ENCODE results near the gene JMJD8. TPM values are rescaled to one million over a fixed set of nuclear protein-coding genes. Genes with fewer than 3 reads are reported as not detected.
A peak's percentile ranks its signal among the peaks of the same experiment; 100 is the strongest.

The JMJD8 gene
- total RNA-seq, 4 donors from 2014 or later, result 53.7 to 70.7 (median 62.5) TPM

- intact Hi-C loops (cut with DNase I), result no loop called here
- no peak within 1 kb of the TSS for H3K27ac ChIP-seq
- H3K4me1 ChIP-seq, result peaks cover 10 to 56% (median 25%) of the 10 kb centered on the region in 3 donors
- 3% methylated on average over 17 of the region's 115 CpGs; no CpG with 5 or more reads in 1 of the 2 donors for WGBS, 2 donors
- peaks cover 32 to 100% (median 57%) of the 10 kb centered on the region in 4 donors for H3K27me3 ChIP-seq
- H3K36me3 ChIP-seq, result no peaks in the 10 kb centered on the region
- H3K9me3 ChIP-seq, result no peaks in the 10 kb centered on the region
- DNase-seq, result no peak
- TF ChIP-seq POLR2A (IDR thresholded peaks at IDR 0.05) (no peak), CTCF (IDR thresholded peaks at IDR 0.05) (no peak)
- peak within 1 kb of the TSS in 3 of 4 donors; percentile 6 to 53 (median 41) for H3K4me3 ChIP-seq
Observed at GRCh38 chr16:705431-706188, 21.5 kb upstream of the JMJD8 start, which contains the start of gene FBXL16. Gene FBXL16 (minus strand): TSS chr16:705801. CDS start chr16:697405, 8,396 bp downstream.

- H3K9me3 ChIP-seq, result no peaks in the 10 kb centered on the region
- H3K4me3 ChIP-seq, result peak overlapping the region in 2 of 4 donors; percentile 41 to 53
- peaks cover 8 to 56% (median 27%) of the 10 kb centered on the region in 3 donors for H3K4me1 ChIP-seq
- 3% methylated on average over 8 of the region's 50 CpGs; no CpG with 5 or more reads in 1 of the 2 donors for WGBS, 2 donors
- H3K27me3 ChIP-seq, result peaks cover 32 to 100% (median 56%) of the 10 kb centered on the region in 4 donors
- intact Hi-C loops (cut with DNase I), result no loop called here
- TF ChIP-seq CTCF (IDR thresholded peaks at IDR 0.05), result no peak
- TF ChIP-seq POLR2A (IDR thresholded peaks at IDR 0.05), result no peak
- H3K27ac ChIP-seq, result no peak overlapping the region
- H3K36me3 ChIP-seq, result no peaks in the 10 kb centered on the region
- no peak for DNase-seq
Observed at GRCh38 chr16:704552-705380, 20.6 kb upstream of the JMJD8 start.

DNA sequence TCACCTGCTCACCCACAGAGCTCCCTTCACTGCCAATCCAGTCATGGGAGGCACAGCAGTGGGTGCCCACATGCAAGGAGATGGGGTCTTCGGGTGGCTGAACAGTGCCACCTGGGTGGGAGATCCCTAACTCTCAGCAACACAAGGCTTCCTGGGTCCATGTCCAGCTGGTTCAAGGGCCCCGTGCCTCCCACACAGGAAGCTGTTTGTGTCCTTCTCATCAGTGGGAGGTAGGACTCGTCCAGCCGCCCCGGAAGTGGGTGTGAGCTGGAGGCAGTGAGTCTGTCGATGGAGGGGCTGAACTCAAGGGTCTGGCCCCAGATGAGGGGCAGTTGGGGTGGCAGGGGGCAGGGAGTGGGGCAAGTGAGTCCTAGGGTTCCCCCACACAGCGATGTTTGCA, 19.9 kb upstream of the JMJD8 start:
- peaks cover 32 to 100% (median 52%) of the 10 kb centered on the region in 4 donors for H3K27me3 ChIP-seq
- H3K9me3 ChIP-seq, result no peaks in the 10 kb centered on the region

GRCh38 chr16:703406-703805, 19.3 kb upstream of the JMJD8 start:
- Histone ChIP-seq H3K9me3 (no peaks in the 10 kb centered on the region), H3K27me3 (peaks cover 32 to 100% (median 50%) of the 10 kb centered on the region in 4 donors), H3K27ac (no peak overlapping the region), H3K4me3 (no peak overlapping the region), H3K4me1 (peaks cover 6 to 56% (median 27%) of the 10 kb centered on the region in 3 donors), H3K36me3 (no peaks in the 10 kb centered on the region)
- TF ChIP-seq CTCF (IDR thresholded peaks at IDR 0.05) (no peak), POLR2A (IDR thresholded peaks at IDR 0.05) (no peak)
- intact Hi-C loops (cut with DNase I), result no loop called here
- 17% methylated on average over 1 of the region's 12 CpGs; no CpG with 5 or more reads in 1 of the 2 donors for WGBS, 2 donors
- no peak for DNase-seq

More for the DNA sequence above, 19.9 kb upstream of the JMJD8 start:
- Histone ChIP-seq H3K36me3 (no peaks in the 10 kb centered on the region), H3K27ac (no peak overlapping the region), H3K4me1 (peaks cover 6 to 57% (median 27%) of the 10 kb centered on the region in 3 donors), H3K4me3 (no peak overlapping the region)
- TF ChIP-seq POLR2A (IDR thresholded peaks at IDR 0.05) (no peak), CTCF (IDR thresholded peaks at IDR 0.05) (no peak)
- 60 to 67% methylated on average over 1 to 2 of the region's 7 CpGs for WGBS, 2 donors
- no peak for DNase-seq
- intact Hi-C loops (cut with DNase I), result no loop called here

All from esophagus squamous epithelium (tissue), 5 donors.